CD4-positive, alpha-beta T cell (primary cell): Measurements from ENCODE around the gene DNTT. TPM values are rescaled to one million over a fixed set of nuclear protein-coding genes. Genes with fewer than 3 reads are reported as not detected.

Experiments
- ATAC-seq: fragments of 200-7000 bp; cut with Tn5 transposase; one replicate; pipeline ENCODE4 v1.10.0; 2022; ENCODE audit warnings: mild to moderate bottlenecking; ENCODE audit not compliant: poor library complexity
- CTCF ChIA-PET: fragments of 350-600 bp; sonication (Branson Sonifier 250); formaldehyde crosslinking; loops from one replicate; lab custom pipeline; 2021; ENCODE audit warnings: antibody characterized with exemption, inconsistent platforms; lab: Charles Lee
- POLR2A ChIA-PET: fragments of 350-600 bp; sonication (Branson Sonifier 250); formaldehyde crosslinking; loops from one replicate; lab custom pipeline; 2021; ENCODE audit warnings: antibody characterized with exemption, inconsistent platforms; lab: Charles Lee
- DNase-seq, 14 experiments: peaks; one replicate each; pipeline ENCODE4 v3.0.0-alpha.2; 2013 to 2020; ENCODE audit warnings: mixed read lengths in 2 of 14
- H3K27ac ChIP-seq, 2 donors: one replicate each; pipeline versions ENCODE4 v1.5.1 to v1.7.0; 2013; ENCODE audit warnings: low read length in 2 of 2, low read depth in 1 of 2, mild to moderate bottlenecking in 1 of 2
- H3K27me3 ChIP-seq, 2 experiments: 1 replicate in 1 of 2; 2 replicates in 1 of 2; pipeline versions ENCODE4 v1.6.1 to v1.7.0; 2013; ENCODE audit warnings: low read length in 2 of 2, control low read depth in 1 of 2, mild to moderate bottlenecking in 1 of 2, moderate library complexity in 1 of 2; ENCODE audit not compliant: insufficient read depth in 2 of 2, control insufficient read depth in 1 of 2
- H3K36me3 ChIP-seq: one replicate; pipeline ENCODE4 v1.6.1; 2013; ENCODE audit warnings: low read length, control low read depth; ENCODE audit not compliant: insufficient read depth
- H3K4me1 ChIP-seq: one replicate; pipeline ENCODE4 v1.6.1; 2013; ENCODE audit warnings: low read length, control low read depth; ENCODE audit not compliant: insufficient read depth
- H3K4me3 ChIP-seq: one replicate; pipeline ENCODE4 v1.5.1; 2013; ENCODE audit warnings: mild to moderate bottlenecking, low read length, moderate library complexity
- H3K9me3 ChIP-seq, 2 experiments: 1 replicate in 1 of 2; 2 replicates in 1 of 2; pipeline versions ENCODE4 v1.6.1 to v1.7.0; 2013; ENCODE audit warnings: low read length in 2 of 2, mild to moderate bottlenecking in 2 of 2, control low read depth in 1 of 2, moderate library complexity in 1 of 2; ENCODE audit not compliant: control insufficient read depth in 1 of 2, insufficient read depth in 1 of 2
- H3K27ac Mint-ChIP-seq: one replicate; pipeline ENCODE4 v1.8.0; 2020; ENCODE audit warnings: mixed read lengths
- H3K27me3 Mint-ChIP-seq: one replicate; pipeline ENCODE4 v1.8.0; 2021; ENCODE audit warnings: mixed read lengths
- H3K36me3 Mint-ChIP-seq: one replicate; pipeline ENCODE4 v1.8.0; 2021; ENCODE audit warnings: low read depth, mixed read lengths
- H3K4me1 Mint-ChIP-seq: one replicate; pipeline ENCODE4 v1.8.0; 2021; ENCODE audit warnings: low read depth, mixed read lengths
- H3K4me3 Mint-ChIP-seq: one replicate; pipeline ENCODE4 v1.8.0; 2020; ENCODE audit warnings: mild to moderate bottlenecking, mixed read lengths
- H3K9me3 Mint-ChIP-seq: one replicate; pipeline ENCODE4 v1.8.0; 2020; ENCODE audit warnings: mixed read lengths
- intact Hi-C, 2 experiments: fragments of 100-400 bp; cut with DNase I in 1 of 2; cut with micrococcal nuclease in 1 of 2; formaldehyde crosslinking; loops; one replicate each; pipeline versions ENCODE4 v1.15.1 to v1.9.0; 2023 to 2025; cut with DNase I, micrococcal nuclease
- total RNA-seq, 174 experiments: library from RNA in 2 of 174; stranded (reverse) in 2 of 174; gene quantifications; one replicate each; pipeline ENCODE4 v1.2.3 and lab custom pipeline; 2021 to 2026
- TF ChIP-seq, protein P1 (sequence below): fragments of 200-600 bp; IDR thresholded peaks from one replicate; pipeline ENCODE4 v1.8.0; 2022; ENCODE audit warnings: antibody characterized with exemption, mild to moderate bottlenecking

DNTT gene
- total RNA-seq, 2 experiments from 2014 or later, result 0.11 TPM; not detected in 1

GRCh38 chr10:96325719-96326373 is 21.6 kb downstream of the DNTT start:
- no peaks in the 10 kb centered on the region for H3K36me3 Mint-ChIP-seq
- H3K4me3 ChIP-seq, result no peak overlapping the region
- ATAC-seq (no peak), DNase-seq (no peak)
- H3K27me3 ChIP-seq, result peaks cover 0 to 3% of the 10 kb centered on the region in 2 experiments
- TF ChIP-seq, protein P1, sequence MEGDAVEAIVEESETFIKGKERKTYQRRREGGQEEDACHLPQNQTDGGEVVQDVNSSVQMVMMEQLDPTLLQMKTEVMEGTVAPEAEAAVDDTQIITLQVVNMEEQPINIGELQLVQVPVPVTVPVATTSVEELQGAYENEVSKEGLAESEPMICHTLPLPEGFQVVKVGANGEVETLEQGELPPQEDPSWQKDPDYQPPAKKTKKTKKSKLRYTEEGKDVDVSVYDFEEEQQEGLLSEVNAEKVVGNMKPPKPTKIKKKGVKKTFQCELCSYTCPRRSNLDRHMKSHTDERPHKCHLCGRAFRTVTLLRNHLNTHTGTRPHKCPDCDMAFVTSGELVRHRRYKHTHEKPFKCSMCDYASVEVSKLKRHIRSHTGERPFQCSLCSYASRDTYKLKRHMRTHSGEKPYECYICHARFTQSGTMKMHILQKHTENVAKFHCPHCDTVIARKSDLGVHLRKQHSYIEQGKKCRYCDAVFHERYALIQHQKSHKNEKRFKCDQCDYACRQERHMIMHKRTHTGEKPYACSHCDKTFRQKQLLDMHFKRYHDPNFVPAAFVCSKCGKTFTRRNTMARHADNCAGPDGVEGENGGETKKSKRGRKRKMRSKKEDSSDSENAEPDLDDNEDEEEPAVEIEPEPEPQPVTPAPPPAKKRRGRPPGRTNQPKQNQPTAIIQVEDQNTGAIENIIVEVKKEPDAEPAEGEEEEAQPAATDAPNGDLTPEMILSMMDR, result no peak
- H3K27me3 Mint-ChIP-seq, result peaks cover 14% of the 10 kb centered on the region
- H3K9me3 ChIP-seq, result no peaks in the 10 kb centered on the region
- CTCF ChIA-PET, result no interaction called here
- intact Hi-C loops, result no loop called here
- POLR2A ChIA-PET, result no interaction called here
- peaks cover 4% of the 10 kb centered on the region for H3K4me1 Mint-ChIP-seq
- H3K9me3 Mint-ChIP-seq, result no peaks in the 10 kb centered on the region
- H3K36me3 ChIP-seq, result no peaks in the 10 kb centered on the region
- H3K27ac Mint-ChIP-seq, result no peak overlapping the region
- H3K27ac ChIP-seq, result no peak overlapping the region
- no peaks in the 10 kb centered on the region for H3K4me1 ChIP-seq
- H3K4me3 Mint-ChIP-seq, result no peak overlapping the region

GRCh38 chr10:96327462-96327861 is 23.2 kb downstream of the DNTT start:
- Histone ChIP-seq H3K4me1 (peaks cover 3% of the 10 kb centered on the region), H3K9me3 (no peaks in the 10 kb centered on the region), H3K4me3 (no peak overlapping the region), H3K36me3 (no peaks in the 10 kb centered on the region), H3K27ac (no peak overlapping the region), H3K27me3 (no peaks in the 10 kb centered on the region)
- H3K27me3 Mint-ChIP-seq, result peaks cover 4% of the 10 kb centered on the region
- DNase-seq (no peak), ATAC-seq (no peak)
- H3K36me3 Mint-ChIP-seq, result no peaks in the 10 kb centered on the region
- intact Hi-C loops, result no loop called here
- no peak overlapping the region for H3K4me3 Mint-ChIP-seq
- ChIA-PET CTCF (no interaction called here), POLR2A (no interaction called here)
- H3K9me3 Mint-ChIP-seq, result no peaks in the 10 kb centered on the region
- TF ChIP-seq, protein P1, result no peak
- H3K4me1 Mint-ChIP-seq, result peaks cover 8% of the 10 kb centered on the region
- no peak overlapping the region for H3K27ac Mint-ChIP-seq

DNA sequence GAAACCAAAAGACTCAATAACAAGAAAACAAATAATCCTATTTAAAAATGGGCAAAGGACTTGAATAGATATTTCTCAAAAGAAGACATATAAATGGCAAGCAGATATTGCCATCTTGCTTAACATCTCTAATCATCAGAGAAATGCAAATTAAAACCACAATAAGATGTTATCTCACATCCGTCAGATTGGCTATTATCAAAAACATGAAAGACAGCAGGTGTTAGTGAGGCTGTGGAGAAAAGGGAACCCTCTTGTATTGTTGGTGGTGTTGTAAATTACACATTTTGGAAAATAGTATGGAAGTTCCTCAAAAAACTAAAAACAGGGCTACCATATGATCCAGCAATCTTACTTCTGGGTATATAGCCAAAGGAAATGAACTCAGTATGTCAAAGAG is 28.9 kb downstream of the DNTT start:
- ATAC-seq, result peak; percentile 70

More for the DNA sequence above, 28.9 kb downstream of the DNTT start:
- no peak overlapping the region for H3K27ac ChIP-seq
- CTCF ChIA-PET, result interaction anchor here (2.4 kb wide), 1 partner anchor 37 kb away, joined by 5 read pairs; no protein-coding TSS in a partner anchor
- Mint-ChIP-seq H3K27me3 (peaks cover 18% of the 10 kb centered on the region), H3K27ac (no peak overlapping the region), H3K4me1 (peaks cover 35% of the 10 kb centered on the region), H3K4me3 (no peak overlapping the region), H3K9me3 (no peaks in the 10 kb centered on the region), H3K36me3 (no peaks in the 10 kb centered on the region)
- H3K36me3 ChIP-seq, result no peaks in the 10 kb centered on the region
- peak in 3 of 14 experiments; percentile 29 to 48 (median 44) for DNase-seq
- H3K27me3 ChIP-seq, result peaks cover 0 to 8% of the 10 kb centered on the region in 2 experiments
- TF ChIP-seq, protein P1, result no peak
- H3K9me3 ChIP-seq, result no peaks in the 10 kb centered on the region
- POLR2A ChIA-PET, result no interaction called here
- peaks cover 10% of the 10 kb centered on the region for H3K4me1 ChIP-seq
- intact Hi-C loops, result no loop called here
- H3K4me3 ChIP-seq, result no peak overlapping the region
